ENCODE results near the gene PTGR2. TPM values are rescaled to one million over a fixed set of nuclear protein-coding genes. Genes with fewer than 3 reads are reported as not detected.
"Not testable (repeated sequence)": the region's sequence is repeated elsewhere in the genome, so short reads cannot be mapped to it uniquely, and the experiment has no call there.

Gene PTGR2
- polyA plus RNA-seq, 1 donor = 8.6 TPM

DNA sequence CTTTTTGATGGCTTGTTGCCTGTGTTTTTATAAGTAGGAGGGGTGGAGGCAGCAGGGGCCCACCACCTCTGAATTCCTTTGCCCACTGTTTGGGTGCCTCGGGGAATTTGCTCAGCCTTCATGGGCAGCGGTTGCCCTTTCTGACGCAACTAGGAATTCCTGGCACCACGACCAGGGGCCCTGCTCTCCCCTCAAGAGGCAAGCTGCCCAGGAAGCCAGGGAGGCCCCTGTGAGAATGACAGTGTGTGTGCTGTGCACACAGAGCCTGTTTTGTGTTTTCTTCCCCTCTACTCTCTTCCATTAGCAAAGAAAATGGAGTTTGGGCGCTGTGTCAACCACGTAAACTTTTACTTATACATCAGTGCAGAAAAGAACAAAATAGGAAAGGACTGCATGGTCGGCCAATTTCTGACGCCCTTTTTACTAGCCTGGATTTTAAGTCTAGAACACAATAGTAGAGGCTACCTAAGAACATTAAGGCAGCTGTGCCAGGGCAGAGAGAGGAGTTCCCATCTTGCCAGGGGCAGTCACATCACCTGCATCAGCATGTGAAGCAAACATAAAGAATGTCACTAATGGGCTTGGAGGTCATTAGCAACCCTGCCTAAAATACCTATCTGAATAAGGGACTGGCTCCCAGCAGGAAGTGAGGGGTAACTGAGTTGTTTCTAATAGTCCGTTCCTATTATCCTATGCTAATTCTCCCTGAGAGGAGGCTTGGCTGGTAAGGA is 17.9 kb upstream of the PTGR2 start:
- DNase-seq = no peak

DNA sequence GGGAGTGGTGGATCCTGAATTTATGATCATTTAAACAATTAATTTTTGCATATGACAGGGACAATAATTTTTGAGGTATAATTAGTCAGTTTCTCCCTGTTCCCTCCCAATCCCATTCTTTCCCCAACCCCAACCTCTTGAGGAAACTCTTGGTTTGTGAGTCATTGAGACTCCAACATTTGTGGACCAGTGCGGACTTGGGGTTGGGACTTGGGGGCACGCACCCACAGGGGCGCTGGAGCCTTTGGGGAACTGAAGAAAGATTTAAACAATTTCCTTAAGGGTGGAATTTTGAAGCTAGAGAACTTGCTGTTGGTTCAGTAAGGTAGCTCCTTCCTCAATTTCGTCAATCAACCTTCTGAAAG is 17.4 kb upstream of the PTGR2 start:
- DNase-seq = no peak

DNA sequence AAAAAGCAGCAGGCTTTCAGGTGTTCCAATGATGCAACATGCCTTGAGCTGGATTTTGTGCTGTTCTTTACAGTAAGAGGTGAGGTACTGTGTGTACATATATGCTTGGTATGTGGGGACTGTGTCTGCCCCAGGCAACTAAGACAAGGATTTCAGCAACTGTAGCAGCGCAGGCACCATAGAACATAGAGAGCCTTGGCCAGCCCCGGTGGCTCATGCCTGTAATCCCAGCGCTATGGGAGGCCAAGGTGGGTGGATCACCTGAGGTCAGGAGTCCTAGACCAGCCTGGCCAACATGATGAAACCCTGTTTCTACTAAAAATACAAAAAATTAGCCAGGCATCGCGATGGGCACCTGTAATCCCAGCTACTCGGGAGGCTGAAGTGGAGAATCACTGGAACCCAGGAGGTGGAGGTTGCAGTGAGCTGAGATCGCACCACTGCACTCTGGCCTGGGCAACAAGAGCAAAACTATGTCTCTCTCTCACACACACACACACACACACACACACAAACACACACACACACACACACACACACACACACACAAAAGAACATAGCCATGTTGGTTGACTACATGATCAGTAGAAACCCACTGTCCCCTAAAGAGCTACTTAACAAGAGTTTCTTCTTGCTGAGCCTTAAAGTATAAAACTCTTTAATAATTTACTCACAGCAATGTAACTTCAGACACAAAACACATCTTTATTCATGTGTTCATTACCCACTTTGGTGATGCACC is 13.2 kb upstream of the PTGR2 start:
- DNase-seq = not testable (repeated sequence)

DNA sequence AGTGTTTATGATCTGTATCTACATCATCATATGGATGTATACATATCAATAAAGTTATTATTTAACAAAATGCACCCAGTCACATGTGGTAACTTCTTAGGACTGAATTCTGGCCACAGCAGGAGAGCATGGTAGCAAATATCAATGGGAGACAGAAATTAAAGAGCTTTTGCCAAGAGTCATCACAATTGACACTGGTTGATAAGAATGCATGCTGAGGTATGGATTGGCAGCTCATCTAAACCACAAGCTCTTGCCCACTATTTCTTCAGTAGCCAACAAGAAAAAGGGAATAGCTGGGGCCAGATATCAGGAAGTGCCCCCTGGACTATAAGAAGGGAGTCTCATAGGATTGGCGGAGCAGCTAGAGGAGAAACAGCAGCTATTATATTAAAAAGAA is 9.4 kb upstream of the PTGR2 start:
- DNase-seq = no peak

DNA sequence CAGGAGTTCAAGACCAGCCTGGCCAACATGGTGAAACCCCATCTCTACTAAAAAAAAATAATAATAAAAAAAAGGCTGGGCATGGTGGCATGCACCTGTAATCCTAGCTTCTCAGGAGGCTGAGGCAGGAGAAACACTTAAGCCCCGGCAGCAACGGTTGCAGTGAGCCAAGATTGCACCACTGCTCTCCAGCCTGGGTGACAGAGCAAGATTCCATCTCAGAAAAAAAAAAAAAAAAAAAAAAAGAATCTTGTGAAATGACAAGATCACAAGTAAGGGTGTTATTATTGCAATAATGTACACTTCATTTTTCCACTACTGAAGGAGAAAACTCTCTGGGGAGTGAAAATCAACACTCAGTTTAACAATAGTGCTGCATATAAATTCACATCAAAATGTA is 8.8 kb upstream of the PTGR2 start:
- DNase-seq = no peak

DNA sequence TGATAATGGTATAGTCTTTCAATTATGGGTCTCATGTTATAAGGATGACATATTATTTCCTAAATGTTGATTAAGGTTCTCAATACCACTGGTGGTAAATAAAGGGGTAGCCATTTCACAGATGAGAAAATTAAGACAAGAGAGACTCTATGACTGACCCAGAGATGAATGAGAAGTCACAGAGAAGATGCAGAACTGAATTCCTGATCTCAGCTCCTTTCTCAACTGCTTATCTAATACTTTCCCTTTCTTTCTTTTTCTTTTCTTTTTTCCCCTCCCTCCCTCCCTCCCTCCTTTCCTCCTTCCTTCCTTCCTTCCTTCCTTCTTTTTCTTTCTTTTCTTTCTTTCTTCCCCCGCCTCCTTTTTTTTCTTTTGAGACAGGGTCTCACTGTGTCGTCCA is 8.3 kb upstream of the PTGR2 start:
- no peak for DNase-seq

DNA sequence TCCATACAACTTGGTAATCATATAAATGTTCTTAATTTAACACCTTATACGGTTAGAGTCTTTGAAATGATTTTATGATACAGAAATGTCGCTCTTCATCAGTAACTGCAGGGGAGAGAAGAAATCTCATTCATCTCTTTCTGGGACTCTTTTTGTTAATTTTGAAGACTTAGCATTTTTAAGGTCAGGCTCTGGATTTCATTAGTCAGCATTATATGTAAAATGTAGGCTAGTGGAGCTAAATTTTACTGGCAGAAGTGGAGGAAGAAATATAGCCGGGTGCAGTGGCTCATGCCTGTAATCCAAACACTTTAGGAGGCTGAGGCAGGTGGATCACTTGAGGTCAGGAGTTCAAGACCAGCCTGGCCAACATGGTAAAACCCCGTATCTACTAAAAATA is 4.7 kb upstream of the PTGR2 start:
- no peak for DNase-seq

DNA sequence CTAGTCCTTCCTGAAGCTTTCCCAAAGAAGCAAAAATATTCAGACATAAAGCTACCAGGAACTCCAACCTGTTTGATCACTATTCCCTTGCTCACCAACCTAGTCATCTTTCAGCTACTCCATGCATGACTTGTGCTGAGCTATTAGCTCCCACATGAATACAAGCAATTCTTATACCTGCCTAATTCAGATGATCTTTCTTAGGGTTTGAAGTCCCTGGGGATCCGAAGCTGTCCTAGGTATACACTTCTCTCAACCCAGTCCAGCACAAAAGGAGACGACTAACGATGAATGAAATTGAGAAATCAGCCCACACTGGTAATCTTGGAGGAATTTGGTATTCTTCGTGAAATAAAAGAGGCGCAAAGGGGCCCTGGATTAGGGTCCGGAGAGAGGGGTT is 631 bp upstream of the PTGR2 start:
- DNase-seq = no peak

DNA sequence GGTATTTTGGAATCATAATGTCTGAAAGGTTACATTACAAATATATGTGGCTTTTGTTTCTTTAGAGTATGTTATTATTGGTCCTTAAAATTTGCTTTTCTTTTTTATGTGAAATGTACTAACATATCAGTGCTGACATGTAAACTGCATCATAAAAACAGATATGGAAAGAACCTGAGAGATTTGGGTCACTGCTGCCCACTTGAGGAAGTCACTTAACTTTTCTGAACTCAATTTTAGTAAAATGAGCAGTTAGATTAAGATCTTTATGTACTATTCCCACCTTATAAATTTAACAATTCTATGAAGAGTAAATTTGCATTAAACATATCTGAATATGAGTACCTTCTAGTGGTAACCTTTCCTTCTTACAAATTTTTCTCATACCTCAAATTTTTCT is 7.5 kb downstream of the PTGR2 start:
- DNase-seq = no peak

DNA sequence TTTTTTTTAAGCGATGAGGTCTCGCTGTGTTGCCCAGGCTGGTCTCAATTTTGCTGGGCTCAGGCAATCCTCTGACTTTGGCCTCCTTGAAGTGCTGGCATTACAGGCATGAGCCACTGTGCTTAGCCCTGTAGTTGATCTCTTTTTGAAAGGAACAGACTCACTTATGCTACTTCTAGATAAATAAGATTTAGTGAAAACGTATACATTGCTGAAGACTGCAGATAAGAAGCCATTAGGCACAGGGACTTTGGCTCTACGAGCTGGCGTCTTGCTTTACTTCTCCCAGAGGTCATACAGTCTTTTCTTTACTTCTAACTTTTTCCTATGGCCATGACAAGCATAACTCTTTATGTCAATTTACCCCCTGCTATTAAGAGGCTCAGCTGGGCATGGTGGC is 9.4 kb downstream of the PTGR2 start:
- DNase-seq = no peak

DNA sequence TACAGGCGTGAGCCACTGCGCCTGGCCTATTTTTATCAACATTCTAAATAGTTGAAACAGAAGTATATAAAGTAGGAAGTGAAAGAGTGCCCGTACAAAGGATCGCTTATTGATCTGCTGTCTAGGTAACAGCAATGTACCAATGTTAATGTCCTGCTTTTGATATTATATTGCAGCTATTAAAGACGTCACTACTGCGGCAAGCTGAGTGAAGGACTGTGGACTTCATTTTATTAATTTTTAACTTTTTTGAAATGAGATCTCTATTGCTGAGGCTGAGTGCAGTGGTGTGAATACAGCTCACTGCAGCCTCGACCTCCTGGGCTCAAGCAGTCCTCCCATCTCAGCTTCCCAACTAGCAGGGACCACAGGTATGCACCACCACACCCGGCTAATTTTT is 10.8 kb downstream of the PTGR2 start:
- DNase-seq = no peak

DNA sequence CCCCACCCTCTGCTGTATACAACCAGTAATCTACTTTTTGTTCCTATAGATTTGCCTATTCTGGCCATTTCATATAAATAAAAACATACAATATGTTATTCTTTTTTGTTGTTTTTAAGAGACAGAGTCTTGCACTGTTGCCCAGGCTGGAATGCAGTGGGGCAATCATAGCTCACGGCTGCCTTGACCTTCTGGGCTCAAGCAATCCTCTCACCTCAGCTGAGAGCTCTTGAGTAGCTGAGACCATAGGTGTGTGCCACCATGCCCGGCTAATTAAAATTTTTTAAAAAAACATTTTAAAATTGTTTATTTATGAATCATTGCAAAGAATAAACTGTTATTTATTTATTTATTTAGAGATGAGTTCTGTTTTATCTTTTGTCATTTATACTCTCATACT is 11.6 kb downstream of the PTGR2 start:
- no peak for DNase-seq

DNA sequence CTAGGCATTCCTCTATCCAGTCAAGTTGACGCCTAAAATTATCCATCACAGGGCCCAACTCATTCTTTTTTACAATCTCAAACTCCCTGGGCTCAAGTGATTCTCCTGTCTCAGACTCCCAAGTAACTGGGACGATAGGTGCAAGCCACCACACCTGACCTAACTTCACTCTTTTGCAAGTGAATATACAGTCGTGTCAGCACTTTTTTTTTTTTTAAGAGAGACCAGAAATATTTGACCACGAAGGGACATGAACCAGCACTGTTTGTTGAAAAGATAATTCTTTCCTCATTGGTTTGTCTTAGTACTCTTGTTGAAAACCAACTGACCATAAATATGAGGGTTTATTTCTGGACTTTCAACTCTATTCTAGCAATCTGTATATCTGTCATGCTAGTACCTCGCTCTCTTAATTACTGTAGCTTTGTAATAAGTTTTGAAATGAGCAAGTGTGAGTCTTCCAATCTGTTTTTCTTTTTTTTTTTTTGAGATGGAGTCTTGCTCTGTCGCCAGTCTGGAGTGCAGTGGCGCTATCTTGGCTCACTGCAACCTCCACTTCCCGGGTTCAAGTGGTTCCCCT is 14.0 kb downstream of the PTGR2 start:
- DNase-seq = no peak

DNA sequence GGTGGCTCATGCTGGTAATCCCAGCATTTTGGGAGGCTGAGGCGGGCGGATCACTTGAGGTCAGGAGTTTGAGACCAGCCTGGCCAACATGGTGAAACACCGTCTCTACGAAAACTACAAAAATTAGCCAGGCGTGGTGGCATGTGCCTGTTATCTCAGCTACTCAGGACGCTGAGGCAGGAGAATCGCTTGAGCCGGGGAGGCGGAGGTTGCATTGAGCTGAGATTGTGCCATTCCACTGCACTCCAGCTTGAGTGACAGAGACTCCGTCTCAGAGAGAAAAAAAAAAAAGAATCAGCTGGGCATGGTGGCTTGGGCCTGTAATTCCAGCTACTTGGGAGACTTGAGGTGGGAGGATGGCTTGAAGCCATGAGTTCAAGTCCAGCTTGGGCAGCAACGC is 18.1 kb downstream of the PTGR2 start:
- not testable (repeated sequence) for DNase-seq

DNA sequence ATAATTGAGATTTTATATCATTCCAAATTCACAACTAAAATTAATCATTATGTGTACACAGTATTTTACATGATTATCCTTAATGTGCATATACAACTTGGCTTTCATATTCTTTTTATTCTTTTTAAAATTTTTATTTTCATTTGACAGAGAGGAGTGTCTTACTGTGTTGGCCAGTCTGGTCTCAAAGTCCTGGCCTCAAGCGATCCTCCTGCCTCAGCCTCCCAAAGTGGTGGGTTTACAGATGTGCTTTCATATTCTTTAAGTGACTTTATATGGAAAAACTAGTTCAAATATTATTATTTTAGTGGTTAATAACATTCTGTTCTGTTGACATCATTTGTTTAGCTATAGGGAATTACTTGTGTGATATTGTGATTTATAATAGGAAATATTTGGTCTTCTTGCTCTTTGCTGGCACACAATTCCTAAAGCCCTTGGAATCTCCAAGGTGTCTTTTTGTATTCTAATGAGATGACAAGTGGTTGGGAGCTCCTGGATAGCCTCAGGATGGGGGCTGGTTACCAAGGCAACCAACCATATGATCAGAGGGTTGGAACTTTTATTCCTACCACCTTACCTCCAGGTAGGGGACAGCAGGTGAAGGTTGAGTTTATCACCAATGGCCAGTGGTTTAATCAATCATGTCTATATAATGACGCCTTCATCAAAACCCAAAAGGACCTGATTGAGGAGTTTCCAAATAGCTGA is 19.0 kb downstream of the PTGR2 start:
- no peak for DNase-seq

DNA sequence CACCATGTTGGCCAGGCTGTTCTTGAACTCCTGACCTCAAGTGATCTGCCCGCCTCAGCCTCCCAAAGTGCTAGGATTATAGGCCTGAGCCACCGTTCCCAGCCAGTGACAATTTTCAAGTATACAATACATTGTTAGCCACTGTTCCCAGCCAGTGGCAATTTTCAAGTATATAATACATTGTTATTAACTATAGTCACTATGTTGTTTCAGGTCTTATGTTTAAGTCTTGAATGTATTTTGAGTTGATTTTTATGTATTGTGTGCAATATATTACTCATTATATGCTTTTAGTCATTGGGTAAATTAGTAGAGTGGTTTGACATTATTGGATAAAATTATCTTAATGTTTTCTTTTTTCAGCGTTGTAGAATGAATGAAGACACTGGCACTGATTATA is 22.0 kb downstream of the PTGR2 start:
- DNase-seq = no peak

DNA sequence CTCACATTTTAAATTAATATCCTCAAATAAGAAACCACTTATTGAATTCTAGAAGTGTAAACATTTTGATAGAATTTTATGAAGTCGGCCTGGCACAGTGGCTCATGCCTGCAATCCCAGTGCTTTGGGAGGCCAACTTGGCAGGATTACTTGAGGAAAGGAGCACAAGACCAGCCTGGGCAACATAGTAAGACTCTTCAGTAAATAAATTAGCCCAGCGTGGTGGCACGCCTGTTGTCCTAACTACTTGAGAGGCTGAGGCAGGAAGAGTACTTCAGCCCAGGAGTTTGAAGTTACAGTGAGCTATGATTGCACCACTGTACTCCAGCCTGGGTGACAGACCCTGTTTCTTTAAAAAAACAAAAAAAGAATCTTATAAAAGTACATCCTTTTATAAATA is 26.2 kb downstream of the PTGR2 start:
- DNase-seq = no peak

DNA sequence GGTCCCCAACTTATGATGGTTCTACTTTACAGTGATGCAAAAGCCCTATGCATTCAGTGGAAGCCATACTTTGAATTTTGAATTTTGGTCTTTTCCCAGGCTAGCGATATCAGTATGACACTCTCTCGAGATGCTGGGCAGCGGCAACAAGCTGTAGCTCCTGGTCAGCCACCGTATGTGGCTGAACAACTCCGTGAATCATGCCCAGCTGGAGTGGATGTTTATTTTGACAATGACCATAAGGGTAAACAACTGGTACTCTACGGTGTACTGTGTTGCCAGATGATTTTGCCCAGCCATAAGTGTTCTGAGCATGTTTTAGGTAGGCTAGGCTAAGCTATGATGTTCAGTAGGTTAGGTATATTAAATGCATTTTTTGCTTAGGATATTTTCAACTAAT is 26.8 kb downstream of the PTGR2 start:
- DNase-seq = no peak

DNA sequence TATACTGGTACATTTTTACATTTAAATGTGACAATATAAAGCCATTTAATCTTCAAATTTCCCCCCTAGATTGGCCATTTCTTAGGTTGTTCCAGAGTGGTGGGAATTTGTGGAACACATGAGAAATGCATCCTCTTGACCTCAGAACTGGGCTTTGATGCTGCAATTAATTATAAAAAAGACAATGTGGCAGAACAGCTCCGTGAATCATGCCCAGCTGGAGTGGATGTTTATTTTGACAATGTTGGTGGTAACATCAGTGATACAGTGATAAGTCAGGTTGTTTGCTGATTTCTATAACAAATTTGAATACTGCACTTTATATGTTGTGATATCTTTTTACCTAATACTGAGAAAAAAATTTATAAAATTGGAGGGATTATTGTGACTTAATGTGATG is 27.4 kb downstream of the PTGR2 start:
- no peak for DNase-seq

DNA sequence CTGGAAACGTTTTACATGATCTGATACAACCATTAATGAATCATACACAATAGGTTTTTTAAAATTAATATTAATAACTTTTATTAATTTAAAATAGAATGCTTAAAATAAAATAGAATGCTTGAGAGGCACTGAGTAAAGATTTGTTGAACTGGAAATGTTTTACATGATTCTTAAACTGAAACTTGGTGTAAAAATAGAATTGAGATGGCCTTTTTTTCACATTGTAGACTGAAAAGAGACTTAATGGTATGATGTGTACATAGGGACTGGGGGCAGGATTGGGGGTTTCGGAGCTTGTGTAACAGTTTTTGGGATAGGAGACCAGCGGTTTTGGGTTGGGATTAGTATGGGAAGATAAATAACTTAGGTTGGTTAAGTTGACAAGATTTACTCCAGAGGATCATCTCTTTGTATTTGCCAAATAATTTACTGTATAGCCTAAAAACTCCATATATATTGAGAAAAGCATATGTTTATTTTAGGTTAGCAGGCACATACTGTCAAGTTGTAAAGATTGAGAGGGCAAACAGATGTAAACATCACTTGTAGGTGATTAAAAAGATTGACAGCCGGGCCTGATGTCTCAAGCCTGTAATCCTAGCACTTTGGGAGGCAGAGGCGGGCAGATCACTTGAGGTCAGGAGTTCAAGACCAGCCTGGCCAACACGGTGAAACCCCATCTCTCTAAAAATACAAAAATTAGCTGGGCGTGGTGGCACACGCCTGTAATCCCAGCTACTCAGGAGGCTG is 33.0 kb downstream of the PTGR2 start:
- no peak for DNase-seq

DNA sequence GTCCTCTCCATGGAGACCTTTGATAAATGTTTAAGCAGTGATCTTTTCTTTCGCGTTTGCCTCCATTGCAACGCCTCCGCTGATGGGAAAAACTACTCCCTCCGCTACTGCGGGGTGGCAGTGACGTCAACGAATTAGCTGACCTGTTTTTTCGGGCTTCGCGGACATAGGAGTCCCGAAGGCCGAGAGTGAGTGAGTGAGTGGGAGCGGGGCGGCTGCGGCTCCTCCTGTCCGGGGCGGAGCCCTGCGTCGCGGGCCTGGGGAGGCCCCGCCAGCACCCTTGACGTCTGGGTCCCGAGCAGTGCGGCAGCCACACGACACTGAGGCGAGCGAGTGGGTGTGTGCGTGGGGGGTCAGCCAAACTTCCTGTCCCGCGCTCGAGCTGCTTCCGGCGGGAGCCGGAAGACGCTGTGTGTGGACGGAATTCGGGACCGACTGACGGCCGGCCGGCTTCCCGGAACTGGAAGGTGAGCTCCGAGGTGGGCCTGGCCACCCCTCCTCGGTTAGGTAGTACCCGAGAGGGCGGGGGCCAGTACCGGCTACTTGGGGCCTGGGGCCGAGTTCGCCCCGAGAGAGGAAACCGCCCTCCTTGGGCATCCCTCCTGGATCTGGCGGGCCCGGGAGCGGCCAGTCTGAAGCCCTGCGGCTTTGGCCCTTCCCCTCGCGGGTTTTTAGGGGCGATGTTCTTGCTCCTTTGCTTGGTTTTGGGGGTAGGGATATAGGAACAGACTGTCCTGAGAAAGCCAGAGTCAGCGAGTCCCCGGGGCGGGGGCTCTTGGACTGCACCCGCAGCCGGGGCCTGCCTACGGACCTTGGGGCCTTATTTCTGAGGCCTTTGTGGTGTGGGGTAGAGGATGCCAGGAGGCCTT is 35.1 kb downstream of the PTGR2 start, which contains the start of gene ZNF410:
TSS of gene ZNF410 (plus strand) at position 411 of the 869 bp plus-strand sequence. CDS start 5,317 bp downstream, outside the sequence.
- peak; percentile 96 for DNase-seq

DNA sequence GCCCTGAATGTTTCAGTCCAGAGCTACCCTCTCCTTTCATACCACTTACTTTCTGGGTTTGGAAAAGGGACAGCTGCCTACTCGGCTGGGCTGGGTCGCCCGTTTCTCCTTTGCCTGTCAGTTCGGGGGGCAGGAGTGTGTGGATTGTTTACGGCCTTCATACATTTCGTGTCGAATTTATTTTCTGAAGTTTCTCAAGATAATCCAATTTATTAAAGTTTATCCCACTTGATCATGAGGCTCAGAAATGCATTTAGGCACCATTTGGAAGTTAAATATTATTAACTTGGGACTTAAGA is 35.6 kb downstream of the PTGR2 start:
- no peak for DNase-seq

Data from hindlimb muscle (tissue), 1 donor.